HepG2 (cell line): ENCODE measurements around the gene CXXC5. TPM values are rescaled to one million over a fixed set of nuclear protein-coding genes. Genes with fewer than 3 reads are reported as not detected.

Experiments
- ATAC-seq: fragments of 200-7000 bp; cut with Tn5 transposase; 3 replicates; pipeline ENCODE4 v1.9.1; 2020; ENCODE audit warnings: mild to moderate bottlenecking, moderate library complexity
- BruUV-seq: library from RNA; stranded (reverse); fragments of 400-500 nt; replicated peaks from 2 replicates; lab custom pipeline; 2021; lab: Mats Ljungman, UMichigan
- CTCF ChIA-PET: fragments of 300-600 bp; formaldehyde crosslinking; extraction: SDS; loops from one replicate; lab custom pipeline; 2021; ENCODE audit warnings: low total read pairs, inconsistent platforms, low intra/inter-chr PET ratio; lab: Yijun Ruan, JAX
- POLR2A ChIA-PET: fragments of 350-600 bp; sonication (Branson Sonifier 250); formaldehyde crosslinking; loops from one replicate; lab custom pipeline; 2020; ENCODE audit warnings: antibody characterized with exemption, inconsistent platforms; lab: Yijun Ruan, JAX
- DNase-seq: peaks from one replicate; pipeline ENCODE4 v3.0.0-alpha.2; 2015; ENCODE audit warnings: low spot score
- FAIRE-seq: peaks from 3 replicates; lab custom pipeline; 2011; peaks lifted over from hg19 to GRCh38; lab: Jason Lieb, UNC
- H2AFZ ChIP-seq: one replicate; pipeline ENCODE4 v1.6.1; 2011; ENCODE audit warnings: low read length, inconsistent platforms
- H3K27ac ChIP-seq: fragments of 300-600 bp; 3 replicates; pipeline ENCODE4 v1.8.0; 2011; ENCODE audit warnings: mixed run types, mild to moderate bottlenecking, mixed read lengths, low read length, inconsistent platforms; ENCODE audit not compliant: insufficient read depth; ENCODE audit errors: extremely low read length
- H3K27me3 ChIP-seq, 2 experiments: fragments of 200-600 bp in 1 of 2; 2 replicates in 1 of 2; 3 replicates in 1 of 2; pipeline versions ENCODE4 v1.6.0 to v1.8.0; 2011; ENCODE audit warnings: low read length in 2 of 2, mild to moderate bottlenecking in 2 of 2, moderate library complexity in 2 of 2, inconsistent platforms in 1 of 2; ENCODE audit not compliant: insufficient read depth in 2 of 2, control insufficient read depth in 1 of 2
- H3K36me3 ChIP-seq, 2 experiments: fragments of 200-600 bp in 1 of 2; replicated peaks in 1 of 2; 2 replicates in 1 of 2; 3 replicates in 1 of 2; pipeline versions ENCODE4 v1.5.1 to v1.8.0; 2011; ENCODE audit warnings: low read length in 2 of 2, inconsistent platforms in 1 of 2; ENCODE audit not compliant: insufficient read depth in 2 of 2, control insufficient read depth in 1 of 2
- H3K4me1 ChIP-seq: 2 replicates; pipeline ENCODE4 v1.5.1; 2012; ENCODE audit warnings: low read length, inconsistent platforms; ENCODE audit not compliant: insufficient read depth
- H3K4me2 ChIP-seq: 2 replicates; pipeline ENCODE4 v1.6.0; 2011; ENCODE audit warnings: low read depth, low read length, inconsistent platforms
- H3K4me3 ChIP-seq, 3 experiments: fragments of 200-600 bp in 1 of 3; sonication (generic), shearing (Covaris generic) in 1 of 3; replicated peaks in 1 of 3; 2 replicates each; pipeline ENCODE4 v1.5.1; 2011 to 2016; ENCODE audit warnings: low read length in 3 of 3, inconsistent platforms in 2 of 3, low read depth in 2 of 3, mild to moderate bottlenecking in 2 of 3, control low read depth in 1 of 3, mixed read lengths in 1 of 3; ENCODE audit not compliant: insufficient read depth in 1 of 3
- H3K79me2 ChIP-seq: one replicate; pipeline ENCODE4 v1.6.1; 2011; ENCODE audit warnings: low read length, inconsistent platforms; ENCODE audit not compliant: insufficient read depth
- H3K9ac ChIP-seq: 2 replicates; pipeline ENCODE4 v1.6.0; 2011; ENCODE audit warnings: mild to moderate bottlenecking, low read depth, low read length, inconsistent platforms; ENCODE audit not compliant: insufficient read depth
- H3K9me3 ChIP-seq: 2 replicates; pipeline ENCODE4 v1.5.1; 2012; ENCODE audit warnings: mild to moderate bottlenecking, low read length
- H4K20me1 ChIP-seq: 2 replicates; pipeline ENCODE4 v1.6.0; 2011; ENCODE audit warnings: inconsistent platforms, mild to moderate bottlenecking, low read length, moderate library complexity; ENCODE audit not compliant: insufficient read depth
- AGO2 ChIP-seq: fragments of 200-400 bp; formaldehyde crosslinking; optimal IDR thresholded peaks from 2 replicates; pipeline ENCODE3; 2017; ENCODE audit warnings: mild to moderate bottlenecking, low read depth, low read length, moderate library complexity
- GABPB1 ChIP-seq: IDR thresholded peaks from 2 replicates; pipeline ENCODE4 v1.6.1; 2016; ENCODE audit warnings: mild to moderate bottlenecking, missing genetic modification reagents, moderate library complexity, missing compliant biosample characterization
- HNRNPL ChIP-seq: fragments of 200-400 bp; formaldehyde crosslinking; IDR thresholded peaks from 2 replicates; pipeline ENCODE4 v1.6.1; 2017; ENCODE audit warnings: mild to moderate bottlenecking, low read depth, low read length
- PHF8 ChIP-seq: sonication (generic); formaldehyde crosslinking; IDR thresholded peaks from 2 replicates; pipeline ENCODE4 v1.5.0; 2020; ENCODE audit warnings: missing genetic modification reagents
- TCF7L2 ChIP-seq: IDR thresholded peaks from 2 replicates; pipeline ENCODE4 v1.6.1; 2011; ENCODE audit warnings: mild to moderate bottlenecking, low read depth, low read length, moderate library complexity
- ZBTB33 ChIP-seq: sonication (generic); formaldehyde crosslinking; IDR thresholded peaks from 2 replicates; pipeline ENCODE4 v1.4.0; 2020; ENCODE audit warnings: missing genetic modification reagents
- ZNF207 ChIP-seq: fragments of 450-650 bp; IDR thresholded peaks from 2 replicates; pipeline ENCODE4 v1.6.1; 2016; ENCODE audit warnings: antibody characterized with exemption, borderline replicate concordance
- ZNF569 ChIP-seq: sonication (generic); formaldehyde crosslinking; IDR thresholded peaks from 2 replicates; pipeline ENCODE4 v1.5.0; 2020; ENCODE audit warnings: mild to moderate bottlenecking, missing genetic modification reagents, moderate library complexity, borderline replicate concordance
- WGBS: methylation state at CpG from one replicate; pipeline ENCODE4 v1.1.6; 2017; ENCODE audit warnings: low lambda C conversion rate; 5-methylcytosine and 5-hydroxymethylcytosine counted together
- in situ Hi-C: cut with HindIII; loops from 2 replicates; pipeline ENCODE4 v1.10.0; 2017; ENCODE audit warnings: low pct_unique_long_range_greater_than_20kb; ENCODE audit not compliant: extremely low pct_ligation_motif_present
- intact Hi-C: fragments of 100-400 bp; cut with micrococcal nuclease; formaldehyde crosslinking; loops from one replicate; pipeline ENCODE4 v1.10.0; 2022; ENCODE audit not compliant: unreplicated experiment
- polyA plus RNA-seq, 8 experiments: library from polyadenylated mRNA; depleted of rRNA in 3 of 8; stranded (reverse) in 7 of 8; unstranded in 1 of 8; fragments of >200 nt; fragmentation: Illumina TruSeq in 4 of 8; extraction: Trizol in 4 of 8; gene quantifications; 2 replicates each; pipeline versions ENCODE4 v1.2.1 to v1.2.3, GENCODE V29; 2011 to 2016; ENCODE audit warnings: low read depth in 4 of 8, missing spikeins in 1 of 8, mixed read lengths in 1 of 8; ENCODE audit not compliant: insufficient read depth in 1 of 8
- total RNA-seq, 5 experiments: library from RNA; depleted of rRNA; stranded (reverse); fragments of >200 nt; fragmentation: Illumina TruSeq; extraction: Trizol; gene quantifications; 2 replicates each; pipeline ENCODE4 v1.2.3, GENCODE V29; 2016; ENCODE audit warnings: low read depth in 1 of 5
- TF ChIP-seq, protein P1 (sequence below): sonication (generic); formaldehyde crosslinking; IDR thresholded peaks from 2 replicates; pipeline ENCODE4 v1.4.0; 2020; ENCODE audit warnings: missing genetic modification reagents, low read depth, mild to moderate bottlenecking, borderline replicate concordance
- TF ChIP-seq, protein P2 (sequence below): sonication (generic); formaldehyde crosslinking; IDR thresholded peaks from 2 replicates; pipeline ENCODE4 v1.5.0; 2020; ENCODE audit warnings: mild to moderate bottlenecking, missing genetic modification reagents, borderline replicate concordance

CXXC5 gene
- total and polyA plus RNA-seq, 2 of the 13 experiments (the other 11 are each of a cell fraction or from before 2014, with no cell fraction given), result 32.3 to 33.0 TPM

DNA sequence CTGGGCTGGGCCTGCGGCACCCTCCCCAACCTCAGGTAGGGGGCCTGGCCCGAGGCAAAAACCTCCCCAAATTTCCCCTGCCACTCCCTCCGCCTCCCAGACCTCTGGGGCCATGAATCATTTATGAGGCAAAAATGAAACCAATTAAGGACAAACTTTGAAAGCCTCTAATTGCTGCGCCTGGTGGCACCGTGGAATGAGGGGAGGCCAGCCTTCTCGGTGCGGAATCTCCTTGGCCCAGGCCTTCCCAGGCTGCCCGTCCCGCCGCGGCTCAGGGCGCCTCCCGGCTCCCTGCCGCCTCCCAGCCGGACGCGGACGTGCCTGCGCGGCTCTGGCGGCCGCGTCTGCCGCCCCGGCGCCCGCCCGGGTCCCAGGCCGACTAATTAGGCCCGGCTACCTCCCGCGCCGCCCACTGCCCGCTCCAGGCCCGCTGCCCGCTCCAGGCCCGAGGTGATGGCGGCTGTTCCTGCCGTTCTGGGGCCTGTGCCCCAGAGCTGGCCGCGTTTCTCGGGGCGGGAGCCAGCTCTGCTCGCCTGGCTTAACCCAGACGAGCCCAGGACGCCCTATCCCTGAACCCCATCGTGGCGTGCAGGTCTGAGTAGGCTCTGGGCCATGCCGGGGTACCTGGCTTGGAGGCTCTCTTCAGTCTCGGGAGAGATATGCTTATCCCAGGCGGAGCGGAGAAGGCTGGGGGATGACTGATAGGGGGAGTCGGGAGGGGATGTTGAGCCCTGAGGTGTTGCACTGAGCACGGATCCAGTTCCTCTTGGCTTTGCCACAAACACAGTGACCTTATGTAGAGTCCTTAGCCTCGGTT is 20.1 kb downstream of the CXXC5 start:
- Histone ChIP-seq H3K9me3 (no peaks in the 10 kb centered on the region), H3K27me3 (no peaks in the 10 kb centered on the region), H3K79me2 (peaks cover 94% of the 10 kb centered on the region), H3K27ac (no peak overlapping the region), H4K20me1 (peaks cover 80% of the 10 kb centered on the region), H3K4me2 (no peak overlapping the region), H3K4me1 (peaks cover 66% of the 10 kb centered on the region), H2AFZ (no peak overlapping the region), H3K9ac (no peak overlapping the region), H3K4me3 (no peak overlapping the region), H3K36me3 (peaks cover 5 to 19% of the 10 kb centered on the region in 2 experiments; a peak in 4 of 5 replicates)
- ChIA-PET POLR2A (interaction anchor here (1.4 kb wide), 1 partner anchor 13 kb away, joined by 3 read pairs; no protein-coding TSS in a partner anchor), CTCF (no interaction called here)
- no peak for FAIRE-seq
- TF ChIP-seq, protein P1, sequence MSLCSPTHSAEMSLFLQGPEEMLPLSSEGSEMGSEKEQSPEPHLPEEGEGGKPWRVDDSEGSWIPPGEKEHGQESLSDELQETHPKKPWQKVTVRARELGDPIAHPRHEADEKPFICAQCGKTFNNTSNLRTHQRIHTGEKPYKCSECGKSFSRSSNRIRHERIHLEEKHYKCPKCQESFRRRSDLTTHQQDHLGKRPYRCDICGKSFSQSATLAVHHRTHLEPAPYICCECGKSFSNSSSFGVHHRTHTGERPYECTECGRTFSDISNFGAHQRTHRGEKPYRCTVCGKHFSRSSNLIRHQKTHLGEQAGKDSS (CRISPR knock-in tag), result no peak
- TF ChIP-seq AGO2, result peak; percentile 54
- BruUV-seq, result no TSS peak
- 98% methylated on average over 40 of the region's 55 CpGs for WGBS
- DNase-seq, result no peak
- in situ Hi-C loops (no loop called here), intact Hi-C loops (no loop called here)
- ATAC-seq, result no peak

DNA sequence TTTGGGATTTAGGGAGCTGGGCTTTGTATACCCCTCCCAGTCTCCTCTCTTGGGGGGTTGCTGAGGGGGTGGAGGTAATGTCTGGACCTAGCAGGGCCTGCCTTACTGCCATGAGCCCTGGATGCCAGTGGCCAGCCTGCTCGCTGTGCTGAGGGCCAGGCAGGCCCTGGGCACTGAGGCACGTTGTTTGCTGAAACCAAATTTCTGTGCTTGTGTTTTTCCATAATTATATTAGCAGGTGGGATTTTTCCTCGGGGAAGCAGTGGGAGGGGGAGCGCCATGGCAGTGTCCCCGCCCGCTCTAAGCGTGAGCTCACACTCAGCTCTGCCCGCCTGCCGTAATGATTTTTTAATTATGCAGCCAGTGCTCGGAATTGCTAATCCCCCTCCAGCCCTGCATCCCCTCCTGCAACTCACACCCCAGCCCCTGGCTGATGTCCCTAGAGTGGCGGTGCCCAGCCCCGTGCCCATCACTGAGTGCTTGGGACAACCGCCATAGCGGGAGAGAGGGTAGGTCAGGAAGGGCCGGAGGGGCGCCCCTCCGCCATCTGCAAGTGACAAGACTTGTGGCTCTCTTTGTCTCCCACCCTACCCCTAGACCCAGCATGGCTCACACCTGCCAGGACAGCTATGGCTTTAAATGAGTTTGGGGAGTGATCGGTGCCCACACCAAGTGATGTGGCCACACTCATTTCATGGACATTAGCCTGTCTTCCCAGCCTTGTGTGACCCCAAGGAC is 20.9 kb downstream of the CXXC5 start:
- Histone ChIP-seq H3K79me2 (peaks cover 92% of the 10 kb centered on the region), H3K4me3 (peak overlapping the region in 1 of 3 experiments; percentile 47; a peak in 1 of 6 replicates), H3K9ac (peak overlapping the region; percentile 38; the same call in 1 of the 2 replicates), H3K27me3 (no peaks in the 10 kb centered on the region), H3K9me3 (no peaks in the 10 kb centered on the region), H3K27ac (peak overlapping the region; percentile 56), H3K36me3 (peaks cover 4 to 13% of the 10 kb centered on the region in 2 experiments; a peak in 4 of 5 replicates), H3K4me1 (peaks cover 62% of the 10 kb centered on the region), H2AFZ (no peak overlapping the region), H4K20me1 (peaks cover 73% of the 10 kb centered on the region), H3K4me2 (peak overlapping the region; percentile 71)
- FAIRE-seq (no peak), DNase-seq (no peak), ATAC-seq (peak; percentile 2)
- intact Hi-C loops (no loop called here), in situ Hi-C loops (no loop called here)
- 92% methylated on average over 10 of the region's 18 CpGs for WGBS
- no TSS peak for BruUV-seq
- CTCF ChIA-PET, result no interaction called here
- POLR2A ChIA-PET, result interaction anchor here (0.8 to 2.0 kb wide), 7 partner anchors 9 to 78 kb away, joined by 3 to 9 read pairs (median 5); partner anchors contain the start of gene CXXC5
- TF ChIP-seq, protein P2, sequence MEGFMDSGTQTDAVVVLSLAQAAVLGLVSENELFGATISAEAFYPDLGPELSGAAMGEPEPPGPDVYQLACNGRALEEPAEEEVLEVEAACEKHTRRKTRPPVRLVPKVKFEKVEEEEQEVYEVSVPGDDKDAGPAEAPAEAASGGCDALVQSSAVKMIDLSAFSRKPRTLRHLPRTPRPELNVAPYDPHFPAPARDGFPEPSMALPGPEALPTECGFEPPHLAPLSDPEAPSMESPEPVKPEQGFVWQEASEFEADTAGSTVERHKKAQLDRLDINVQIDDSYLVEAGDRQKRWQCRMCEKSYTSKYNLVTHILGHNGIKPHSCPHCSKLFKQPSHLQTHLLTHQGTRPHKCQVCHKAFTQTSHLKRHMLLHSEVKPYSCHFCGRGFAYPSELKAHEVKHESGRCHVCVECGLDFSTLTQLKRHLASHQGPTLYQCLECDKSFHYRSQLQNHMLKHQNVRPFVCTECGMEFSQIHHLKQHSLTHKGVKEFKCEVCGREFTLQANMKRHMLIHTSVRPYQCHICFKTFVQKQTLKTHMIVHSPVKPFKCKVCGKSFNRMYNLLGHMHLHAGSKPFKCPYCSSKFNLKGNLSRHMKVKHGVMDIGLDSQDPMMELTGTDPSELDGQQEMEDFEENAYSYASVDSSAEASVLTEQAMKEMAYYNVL (CRISPR knock-in tag), result no peak
- TF ChIP-seq ZNF207, result no peak
- no peak for TF ChIP-seq GABPB1
- TF ChIP-seq PHF8 (CRISPR knock-in tag), result no peak
- TF ChIP-seq ZNF569 (CRISPR knock-in tag), result no peak
- TF ChIP-seq TCF7L2, result no peak
- peak; percentile 63; the same call in 1 of the 2 replicates for TF ChIP-seq HNRNPL
- TF ChIP-seq ZBTB33 (CRISPR knock-in tag), result peak; percentile 56; the same call in 1 of the 2 replicates
